Measurements from ENCODE around the gene DNAJC21. TPM values are rescaled to one million over a fixed set of nuclear protein-coding genes. Genes with fewer than 3 reads are reported as not detected.

DNAJC21 gene
- total and polyA plus RNA-seq, 9 of the 15 experiments (the other 6 are each of a cell fraction or from before 2014, with no cell fraction given), result 26.6 to 105 (median 70.7) TPM

- TF ChIP-seq SMC3 (conservative IDR thresholded peaks at IDR 0.05; ENCODE audit: insufficient read depth, low read depth, low read length), result peak; percentile 80
- no peak for TF ChIP-seq ZNF239 (CRISPR knock-in tag; IDR thresholded peaks at IDR 0.05)
- TF ChIP-seq SRSF7 (optimal IDR thresholded peaks at IDR 0.05; ENCODE audit: low read depth, low read length), result no peak
- TF ChIP-seq ZNF830 (CRISPR knock-in tag; IDR thresholded peaks at IDR 0.05), result no peak
- TF ChIP-seq MCM7 (IDR thresholded peaks at IDR 0.05), result no peak
- no peak for TF ChIP-seq SRF (CRISPR knock-in tag; IDR thresholded peaks at IDR 0.05)
- no peak for TF ChIP-seq TSC22D4 (tag; IDR thresholded peaks at IDR 0.05)
- no peak for TF ChIP-seq FOXJ3 (CRISPR knock-in tag; IDR thresholded peaks at IDR 0.05)
- no peak for TF ChIP-seq ZNF277 (CRISPR knock-in tag; IDR thresholded peaks at IDR 0.05; ENCODE audit: borderline replicate concordance)
- 0 out of 4 replicates have a peak, but pooled peaks of 1 of the 2 experiments have one; percentile 27 for TF ChIP-seq RCOR1 (IDR thresholded peaks at IDR 0.05; ENCODE audit: borderline replicate concordance in 1 of 2, low read depth in 2 of 2, low read length in 2 of 2)
- TF ChIP-seq ZNF766 (CRISPR knock-in tag; conservative IDR thresholded peaks at IDR 0.05), result no peak
- no peak for TF ChIP-seq SETDB1 (IDR thresholded peaks at IDR 0.05; ENCODE audit: low read length)
- no peak for TF ChIP-seq RNF219 (CRISPR knock-in tag; IDR thresholded peaks at IDR 0.05)
- no peak for TF ChIP-seq ZNF146 (CRISPR knock-in tag; IDR thresholded peaks at IDR 0.05; ENCODE audit: unreplicated experiment)
- no peak for TF ChIP-seq E2F1 (CRISPR knock-in tag; IDR thresholded peaks at IDR 0.05)
- TF ChIP-seq FOXM1 (IDR thresholded peaks at IDR 0.05; ENCODE audit: low read depth), result no peak
- no peak for TF ChIP-seq FOXM1 (CRISPR knock-in tag; IDR thresholded peaks at IDR 0.05; ENCODE audit: low read depth)
- TF ChIP-seq TCF3 (CRISPR knock-in tag; IDR thresholded peaks at IDR 0.05), result no peak
- no peak for TF ChIP-seq CHD2 (IDR thresholded peaks at IDR 0.05; ENCODE audit: low read depth, low read length)
- no peak for TF ChIP-seq U2AF1 (optimal IDR thresholded peaks at IDR 0.05; ENCODE audit: low read depth, low read length)
- no peak for TF ChIP-seq ETV6 (IDR thresholded peaks at IDR 0.05; ENCODE audit: borderline replicate concordance in 1 of 2, low read depth in 2 of 2, low read length in 1 of 2)
- no peak for TF ChIP-seq ETV6 (CRISPR knock-in tag; IDR thresholded peaks at IDR 0.05; ENCODE audit: borderline replicate concordance)
These were observed 73.9 kb downstream of the DNAJC21 start (continued) for GRCh38 chr5:35003018-35003957.
